Naive thymus-derived CD8-positive, alpha-beta T cell (primary cell): Measurements from ENCODE around the gene KCNIP3. TPM values are rescaled to one million over a fixed set of nuclear protein-coding genes. Genes with fewer than 3 reads are reported as not detected.

Source experiments
- ATAC-seq, 2 donors: fragments of 150-1000 bp; cut with Tn5 transposase in 1 of 2; sonication (Bioruptor Pico), chemical (Tn5 transposase) in 1 of 2; 1 replicate in 1 of 2; 2 replicates in 1 of 2; pipeline ENCODE4 v1.10.0; 2021; ENCODE audit warnings: mild to moderate bottlenecking in 2 of 2, moderate library complexity in 2 of 2
- POLR2A ChIA-PET: fragments of 350-600 bp; sonication (Branson Sonifier 250); formaldehyde crosslinking; loops from one replicate; lab custom pipeline; 2021; ENCODE audit warnings: antibody characterized with exemption; lab: Charles Lee
- DNase-seq, 10 donors: peaks; one replicate each; pipeline versions ENCODE4 v3.0.0 to v3.0.0-alpha.2; 2020 to 2022
- H3K27ac Mint-ChIP-seq, 10 donors: one replicate each; pipeline ENCODE4 v1.8.0; 2020 to 2022; ENCODE audit warnings: mild to moderate bottlenecking in 10 of 10, mixed read lengths in 10 of 10, moderate library complexity in 4 of 10, inconsistent platforms in 1 of 10
- H3K27me3 Mint-ChIP-seq, 5 donors: one replicate each; pipeline ENCODE4 v1.8.0; 2021 to 2022; ENCODE audit warnings: mixed read lengths in 5 of 5
- H3K36me3 Mint-ChIP-seq, 3 donors: one replicate each; pipeline ENCODE4 v1.8.0; 2020 to 2022; ENCODE audit warnings: mixed read lengths in 3 of 3, mild to moderate bottlenecking in 2 of 3, inconsistent platforms in 1 of 3
- H3K4me1 Mint-ChIP-seq, 4 donors: one replicate each; pipeline ENCODE4 v1.8.0; 2021 to 2022; ENCODE audit warnings: mixed read lengths in 4 of 4
- H3K4me3 Mint-ChIP-seq, 10 donors: one replicate each; pipeline ENCODE4 v1.8.0; 2020 to 2022; ENCODE audit warnings: mild to moderate bottlenecking in 10 of 10, mixed read lengths in 10 of 10, moderate library complexity in 6 of 10, inconsistent platforms in 1 of 10
- H3K9me3 Mint-ChIP-seq, 9 donors: one replicate each; pipeline ENCODE4 v1.8.0; 2020 to 2022; ENCODE audit warnings: mixed read lengths in 9 of 9, mild to moderate bottlenecking in 3 of 9, inconsistent platforms in 1 of 9, moderate library complexity in 1 of 9
- polyA plus RNA-seq, 3 donors: library from polyadenylated mRNA; unstranded; fragments of 300-500 nt; fragmentation: Illumina TruSeq; gene quantifications; one replicate each; pipeline ENCODE4 v1.2.3, GENCODE V29; 2021
- total RNA-seq, 8 experiments: library from RNA in 2 of 8; stranded (reverse) in 2 of 8; gene quantifications; one replicate each; pipeline ENCODE4 v1.2.3 and lab custom pipeline; 2021 to 2026

The KCNIP3 gene
- total and polyA plus RNA-seq, 5 experiments from 2014 or later = not detected

- no peaks in the 10 kb centered on the region for H3K9me3 Mint-ChIP-seq
- no peak overlapping the region for H3K4me3 Mint-ChIP-seq
- H3K4me1 Mint-ChIP-seq = peaks cover 0 to 12% (median 10%) of the 10 kb centered on the region in 4 donors
- DNase-seq (no peak), ATAC-seq (no peak)
- no peak overlapping the region for H3K27ac Mint-ChIP-seq
- H3K36me3 Mint-ChIP-seq = peaks cover 0 to 2% (median 0%) of the 10 kb centered on the region in 3 donors
- POLR2A ChIA-PET = no interaction called here
- H3K27me3 Mint-ChIP-seq = peaks cover 3 to 36% (median 30%) of the 10 kb centered on the region in 5 donors
These were observed 82.3 kb downstream of the KCNIP3 start for GRCh38 chr2:95379371-95379831.

GRCh38 chr2:95380280-95380679 is 83.1 kb downstream of the KCNIP3 start:
- DNase-seq = no peak
- H3K4me1 Mint-ChIP-seq = peaks cover 0 to 9% (median 4%) of the 10 kb centered on the region in 4 donors
- H3K27ac Mint-ChIP-seq = no peak overlapping the region
- no peak for ATAC-seq
- POLR2A ChIA-PET = no interaction called here
- no peaks in the 10 kb centered on the region for H3K9me3 Mint-ChIP-seq
- H3K36me3 Mint-ChIP-seq = no peaks in the 10 kb centered on the region
- no peak overlapping the region for H3K4me3 Mint-ChIP-seq
- peaks cover 0 to 33% (median 27%) of the 10 kb centered on the region in 5 donors for H3K27me3 Mint-ChIP-seq

- H3K9me3 Mint-ChIP-seq = no peaks in the 10 kb centered on the region
- H3K36me3 Mint-ChIP-seq = no peaks in the 10 kb centered on the region
- POLR2A ChIA-PET = no interaction called here
- peaks cover 0 to 30% (median 26%) of the 10 kb centered on the region in 5 donors for H3K27me3 Mint-ChIP-seq
- no peak overlapping the region for H3K27ac Mint-ChIP-seq
- peaks cover 0 to 9% (median 4%) of the 10 kb centered on the region in 4 donors for H3K4me1 Mint-ChIP-seq
- no peak overlapping the region for H3K4me3 Mint-ChIP-seq
- ATAC-seq (no peak), DNase-seq (no peak)
These were observed 83.6 kb downstream of the KCNIP3 start for GRCh38 chr2:95380731-95381130.

GRCh38 chr2:95381212-95382191 is 84.4 kb downstream of the KCNIP3 start:
- ATAC-seq = no peak
- Mint-ChIP-seq H3K27ac (peak overlapping the region in 1 of 10 donors; percentile 69), H3K36me3 (no peaks in the 10 kb centered on the region), H3K4me1 (peaks cover 0 to 9% (median 3%) of the 10 kb centered on the region in 4 donors), H3K4me3 (no peak overlapping the region), H3K9me3 (no peaks in the 10 kb centered on the region), H3K27me3 (peaks cover 0 to 24% (median 23%) of the 10 kb centered on the region in 5 donors)
- DNase-seq = no peak
- POLR2A ChIA-PET = no interaction called here

- Mint-ChIP-seq H3K9me3 (no peaks in the 10 kb centered on the region), H3K4me1 (peaks cover 0 to 9% (median 3%) of the 10 kb centered on the region in 4 donors), H3K27ac (no peak overlapping the region), H3K36me3 (no peaks in the 10 kb centered on the region), H3K4me3 (no peak overlapping the region), H3K27me3 (peaks cover 0 to 24% (median 18%) of the 10 kb centered on the region in 5 donors)
- ATAC-seq (no peak), DNase-seq (no peak)
- POLR2A ChIA-PET = no interaction called here
These were observed 85.0 kb downstream of the KCNIP3 start for GRCh38 chr2:95382192-95382591.

- H3K27me3 Mint-ChIP-seq = peaks cover 2 to 32% (median 16%) of the 10 kb centered on the region in 5 donors
- no peak for ATAC-seq
These were observed 85.8 kb downstream of the KCNIP3 start for GRCh38 chr2:95382686-95383634.

GRCh38 chr2:95383635-95384027 is 86.5 kb downstream of the KCNIP3 start:
- no peaks in the 10 kb centered on the region for H3K9me3 Mint-ChIP-seq

More at GRCh38 chr2:95382686-95383634, 85.8 kb downstream of the KCNIP3 start:
- Mint-ChIP-seq H3K27ac (no peak overlapping the region), H3K4me1 (peaks cover 0 to 9% (median 3%) of the 10 kb centered on the region in 4 donors), H3K36me3 (no peaks in the 10 kb centered on the region), H3K4me3 (no peak overlapping the region), H3K9me3 (no peaks in the 10 kb centered on the region)
- no peak for DNase-seq
- POLR2A ChIA-PET = no interaction called here

GRCh38 chr2:95384854-95385569 is 87.9 kb downstream of the KCNIP3 start:
- no peak for DNase-seq
- POLR2A ChIA-PET = no interaction called here
- ATAC-seq = no peak
- H3K9me3 Mint-ChIP-seq = no peaks in the 10 kb centered on the region
- H3K36me3 Mint-ChIP-seq = no peaks in the 10 kb centered on the region
- peaks cover 0 to 3% (median under 1%) of the 10 kb centered on the region in 4 donors for H3K4me1 Mint-ChIP-seq
- H3K27ac Mint-ChIP-seq = no peak overlapping the region
- peaks cover 2 to 30% (median 10%) of the 10 kb centered on the region in 5 donors for H3K27me3 Mint-ChIP-seq
- H3K4me3 Mint-ChIP-seq = no peak overlapping the region

More at GRCh38 chr2:95383635-95384027, 86.5 kb downstream of the KCNIP3 start:
- peaks cover 0 to 9% (median 3%) of the 10 kb centered on the region in 4 donors for H3K4me1 Mint-ChIP-seq
- POLR2A ChIA-PET = no interaction called here
- peaks cover 2 to 39% (median 16%) of the 10 kb centered on the region in 5 donors for H3K27me3 Mint-ChIP-seq
- H3K4me3 Mint-ChIP-seq = no peak overlapping the region
- DNase-seq (no peak), ATAC-seq (no peak)
- H3K36me3 Mint-ChIP-seq = no peaks in the 10 kb centered on the region
- no peak overlapping the region for H3K27ac Mint-ChIP-seq

- no peaks in the 10 kb centered on the region for H3K36me3 Mint-ChIP-seq
- peaks cover 2 to 30% (median 6%) of the 10 kb centered on the region in 5 donors for H3K27me3 Mint-ChIP-seq
- no peak overlapping the region for H3K27ac Mint-ChIP-seq
- H3K4me3 Mint-ChIP-seq = no peak overlapping the region
- DNase-seq (no peak), ATAC-seq (no peak)
- no peaks in the 10 kb centered on the region for H3K9me3 Mint-ChIP-seq
- peaks cover 0 to 3% (median under 1%) of the 10 kb centered on the region in 4 donors for H3K4me1 Mint-ChIP-seq
- POLR2A ChIA-PET = no interaction called here
These were observed 88.4 kb downstream of the KCNIP3 start for GRCh38 chr2:95385570-95385984.

GRCh38 chr2:95386031-95386430 is 88.9 kb downstream of the KCNIP3 start:
- no peak for ATAC-seq
- POLR2A ChIA-PET = no interaction called here
- Mint-ChIP-seq H3K4me3 (no peak overlapping the region), H3K27me3 (peaks cover 2 to 30% (median 6%) of the 10 kb centered on the region in 5 donors), H3K9me3 (no peaks in the 10 kb centered on the region), H3K27ac (no peak overlapping the region), H3K4me1 (peaks cover 0 to 3% (median under 1%) of the 10 kb centered on the region in 4 donors), H3K36me3 (no peaks in the 10 kb centered on the region)
- no peak for DNase-seq

- Mint-ChIP-seq H3K4me1 (peaks cover 0 to 3% (median under 1%) of the 10 kb centered on the region in 4 donors), H3K4me3 (no peak overlapping the region)
- POLR2A ChIA-PET = no interaction called here
These were observed 90.2 kb downstream of the KCNIP3 start for GRCh38 chr2:95387358-95387757.

More at GRCh38 chr2:95387358-95387757, 90.2 kb downstream of the KCNIP3 start:
- Mint-ChIP-seq H3K27ac (no peak overlapping the region), H3K9me3 (no peaks in the 10 kb centered on the region), H3K27me3 (peaks cover 0 to 30% (median 10%) of the 10 kb centered on the region in 5 donors), H3K36me3 (no peaks in the 10 kb centered on the region)
- no peak for ATAC-seq
- no peak for DNase-seq
